ENCODE data around the gene TMCO1.
"Not testable (repeated sequence)": the region's sequence is repeated elsewhere in the genome, so short reads cannot be mapped to it uniquely, and the experiment has no call there.

The TMCO1 gene

DNA sequence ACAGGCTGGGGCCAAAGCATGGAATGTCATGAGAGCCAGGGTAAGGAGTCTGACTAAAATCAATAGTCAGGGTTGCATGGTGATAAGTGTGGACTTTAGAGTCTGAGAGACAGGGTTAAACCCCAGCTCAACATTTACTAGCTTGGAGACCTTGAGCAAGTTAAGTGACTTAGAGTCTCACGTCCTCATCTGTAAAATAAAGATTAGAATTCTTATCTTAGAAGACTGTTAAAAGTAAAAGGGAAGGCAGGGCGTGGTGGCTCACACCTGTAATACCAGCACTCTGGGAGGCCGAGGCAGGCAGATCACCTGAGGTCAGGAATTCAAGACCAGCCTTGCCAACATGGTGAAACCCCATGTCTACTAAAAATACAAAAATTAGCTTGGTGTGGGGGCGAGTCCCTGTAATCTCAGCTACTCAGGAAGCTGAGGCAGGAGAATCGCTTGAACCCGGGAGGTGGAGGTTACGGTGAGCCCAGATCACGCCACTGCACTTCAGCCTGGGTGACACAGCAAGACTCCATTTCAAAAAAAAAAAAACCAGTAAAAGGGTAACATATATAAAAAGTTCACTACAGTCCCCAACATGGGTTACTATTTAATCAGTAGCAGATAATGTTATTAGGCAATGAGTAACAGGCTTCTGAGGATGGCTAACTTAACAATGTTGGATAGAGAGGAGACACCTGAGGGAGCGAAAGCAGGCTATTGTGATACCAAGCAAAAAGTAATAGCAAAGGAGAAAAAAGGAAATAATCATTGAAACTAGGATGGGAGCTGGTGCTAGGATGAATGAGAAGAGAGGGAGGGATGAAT, 20.8 kb downstream of the TMCO1 start:
- no peak for DNase-seq (ENCODE audit: extremely low read depth in 1 of 2, low read depth in 1 of 2)

GRCh38 chr1:165744913-165745312, 23.8 kb downstream of the TMCO1 start:
- not testable (repeated sequence) for DNase-seq (ENCODE audit: extremely low read depth in 1 of 2, low read depth in 1 of 2)

- no peak for DNase-seq (ENCODE audit: extremely low read depth in 1 of 2, low read depth in 1 of 2)
Measured at GRCh38 chr1:165742194-165742593, 26.5 kb downstream of the TMCO1 start.

DNA sequence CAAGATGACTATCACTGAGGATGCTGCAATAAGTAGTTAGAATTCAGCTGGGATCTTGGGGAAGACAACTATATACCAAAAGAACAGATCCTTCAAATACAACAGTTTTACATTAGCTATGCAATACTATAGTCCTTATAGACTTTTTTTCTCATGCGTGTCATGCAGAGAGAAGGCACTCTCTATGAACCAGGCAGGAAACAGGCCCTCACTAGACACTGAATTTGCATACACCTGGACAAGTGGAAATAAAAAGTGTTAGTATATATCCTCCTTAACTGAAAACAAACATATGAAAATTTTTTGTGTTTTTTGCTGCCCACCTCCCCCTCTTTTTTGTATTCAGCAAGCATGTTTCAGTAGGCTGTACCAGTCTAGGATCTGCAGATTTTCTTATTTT, 29.9 kb downstream of the TMCO1 start:
- DNase-seq (ENCODE audit: extremely low read depth in 1 of 2, low read depth in 1 of 2), result no peak

DNA sequence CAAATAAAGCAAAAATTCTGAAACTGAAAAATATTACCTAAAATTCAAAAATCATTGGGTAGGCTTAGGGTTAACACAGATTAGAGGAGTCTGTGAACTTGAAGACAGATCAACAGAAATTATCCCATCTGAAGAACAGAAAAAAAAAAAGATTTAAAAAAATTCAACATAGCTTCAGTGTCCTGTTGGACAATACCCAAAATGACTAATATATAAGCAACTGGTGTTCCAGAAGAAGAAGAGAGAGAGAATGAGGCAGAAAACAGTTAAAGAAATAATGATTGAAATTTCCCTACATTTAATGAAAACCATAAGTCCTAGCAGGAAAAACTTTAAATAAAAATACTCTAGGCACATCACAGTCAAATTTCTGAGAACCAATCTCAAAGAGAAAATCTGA, 31.5 kb downstream of the TMCO1 start:
- no peak for DNase-seq (ENCODE audit: extremely low read depth in 1 of 2, low read depth in 1 of 2)

- DNase-seq (ENCODE audit: extremely low read depth in 1 of 2, low read depth in 1 of 2), result no peak
Measured at GRCh38 chr1:165734906-165735305, 33.8 kb downstream of the TMCO1 start.

GRCh38 chr1:165726841-165727240, 41.8 kb downstream of the TMCO1 start:
- DNase-seq (ENCODE audit: extremely low read depth in 1 of 2, low read depth in 1 of 2), result no peak

DNA sequence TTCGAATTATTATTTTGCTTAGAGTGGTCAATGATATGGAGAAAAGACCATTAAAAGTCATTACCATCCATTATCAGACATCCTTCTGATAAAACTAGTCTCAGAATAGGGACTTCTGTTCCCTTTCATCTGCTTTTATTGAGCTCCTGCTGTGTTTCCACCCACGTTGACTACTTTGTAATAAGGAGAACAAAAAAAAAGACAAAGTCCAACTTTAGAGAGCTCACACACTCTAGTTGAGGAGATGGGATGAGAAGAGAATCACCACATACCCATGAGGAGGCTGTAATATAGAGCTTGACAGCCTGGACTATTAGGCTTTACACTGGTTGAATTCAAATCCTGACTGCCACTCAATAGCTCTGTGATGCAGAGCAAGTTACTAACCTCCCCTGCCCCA, 42.5 kb downstream of the TMCO1 start:
- DNase-seq (ENCODE audit: extremely low read depth in 1 of 2, low read depth in 1 of 2), result no peak

GRCh38 chr1:165717918-165718515, 50.7 kb downstream of the TMCO1 start:
- no peak for DNase-seq (ENCODE audit: extremely low read depth in 1 of 2, low read depth in 1 of 2)

GRCh38 chr1:165716265-165717051, 52.2 kb downstream of the TMCO1 start:
- not testable (repeated sequence) for DNase-seq (ENCODE audit: extremely low read depth in 1 of 2, low read depth in 1 of 2)

DNA sequence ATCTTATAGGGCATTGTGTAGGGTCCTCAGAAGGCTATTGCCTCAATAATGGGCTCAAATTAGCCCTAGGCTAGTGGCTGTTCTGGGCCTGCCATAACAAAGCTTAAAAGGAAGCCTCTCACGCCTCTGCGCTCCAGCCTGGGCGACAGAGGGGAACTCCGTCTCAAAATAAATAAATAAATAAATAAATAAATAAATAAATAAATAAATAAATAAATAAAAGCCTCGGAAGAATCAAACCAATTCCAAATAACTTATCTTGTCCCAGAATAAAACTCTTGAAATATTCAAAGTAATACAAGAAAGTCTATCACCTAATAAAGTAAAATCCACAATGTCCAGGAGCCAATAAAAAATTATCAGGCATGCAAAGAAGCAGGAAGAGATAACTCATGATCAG, 55.9 kb downstream of the TMCO1 start:
- no peak for DNase-seq (ENCODE audit: extremely low read depth in 1 of 2, low read depth in 1 of 2)

DNA sequence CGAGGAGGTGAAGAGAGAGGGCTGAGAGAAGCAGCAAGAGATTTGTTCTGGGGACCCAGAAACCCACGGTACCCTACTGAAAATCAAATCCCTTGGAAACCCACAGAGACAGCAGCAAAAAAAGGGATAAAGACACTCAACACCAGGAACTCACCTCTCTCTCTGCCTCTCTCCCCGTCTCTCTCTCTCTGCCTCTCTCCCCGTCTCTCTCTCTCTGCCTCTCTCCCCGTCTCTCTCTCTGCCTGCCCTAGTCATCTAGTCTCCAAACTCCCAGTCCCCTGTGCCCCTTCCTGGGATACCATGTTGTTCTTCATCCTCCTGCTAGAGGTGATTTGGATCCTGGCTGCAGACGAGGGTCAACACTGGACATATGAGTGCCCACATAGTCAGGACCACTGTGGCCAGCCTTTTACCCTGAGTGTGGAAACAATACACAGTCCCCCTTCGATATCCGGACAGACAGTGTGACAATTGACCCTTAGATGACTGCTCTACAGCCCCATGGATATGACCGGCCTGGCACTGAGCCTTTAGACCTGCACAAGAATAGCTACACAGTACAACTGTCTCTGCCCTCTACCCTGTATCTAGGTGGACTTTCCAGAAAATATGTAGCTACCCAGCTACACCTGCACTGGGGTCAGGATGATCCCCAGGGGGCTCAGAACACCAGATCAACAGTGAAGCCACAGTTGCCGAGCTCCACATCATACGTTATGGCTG, 60.5 kb downstream of the TMCO1 start:
- no peak for DNase-seq (ENCODE audit: extremely low read depth in 1 of 2, low read depth in 1 of 2)

DNA sequence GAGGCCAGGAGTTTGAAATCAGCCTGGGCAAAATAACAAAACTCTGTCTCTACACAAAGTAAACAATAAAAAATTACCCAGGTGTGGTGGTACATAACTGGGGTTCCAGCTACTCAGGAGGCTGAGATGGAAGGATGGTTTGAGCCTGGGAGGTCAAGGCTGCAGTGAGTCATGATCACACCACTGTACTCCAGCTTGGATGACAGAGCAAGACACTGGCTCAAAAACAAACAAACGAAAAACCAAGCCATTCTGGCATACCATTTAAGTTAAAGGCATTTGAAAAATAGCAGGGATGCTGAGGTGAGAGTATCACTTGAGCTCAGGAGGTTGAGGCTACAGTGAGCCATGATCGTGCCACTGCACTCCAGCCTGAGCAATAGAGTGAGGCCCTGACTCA, 65.0 kb downstream of the TMCO1 start:
- DNase-seq (ENCODE audit: extremely low read depth in 1 of 2, low read depth in 1 of 2), result no peak

DNA sequence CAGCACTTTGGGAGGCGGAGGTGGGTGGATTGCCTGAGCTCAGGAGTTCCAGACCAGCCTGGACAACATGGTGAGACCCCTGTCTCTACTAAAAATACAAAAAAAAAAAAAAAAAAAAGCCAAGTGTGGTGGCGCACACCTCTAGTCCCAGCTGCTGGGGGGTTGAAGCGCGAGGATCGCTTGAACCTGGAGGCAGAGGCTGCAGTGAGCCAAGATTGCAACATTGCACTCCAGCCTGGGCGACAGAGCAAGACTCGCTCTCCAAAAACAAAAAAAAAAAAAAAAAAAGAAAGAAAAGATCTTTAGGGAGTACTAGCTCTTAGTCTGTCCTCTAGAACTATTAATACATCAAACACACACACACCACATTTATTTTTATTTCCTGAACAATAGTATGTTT, 66.7 kb downstream of the TMCO1 start:
- DNase-seq (ENCODE audit: extremely low read depth in 1 of 2, low read depth in 1 of 2), result not testable (repeated sequence)

- no peak for DNase-seq (ENCODE audit: extremely low read depth in 1 of 2, low read depth in 1 of 2)
Measured at GRCh38 chr1:165699577-165699976, 69.1 kb downstream of the TMCO1 start.

GRCh38 chr1:165698761-165699052, 70.0 kb downstream of the TMCO1 start:
- no peak for DNase-seq (ENCODE audit: extremely low read depth in 1 of 2, low read depth in 1 of 2)

DNA sequence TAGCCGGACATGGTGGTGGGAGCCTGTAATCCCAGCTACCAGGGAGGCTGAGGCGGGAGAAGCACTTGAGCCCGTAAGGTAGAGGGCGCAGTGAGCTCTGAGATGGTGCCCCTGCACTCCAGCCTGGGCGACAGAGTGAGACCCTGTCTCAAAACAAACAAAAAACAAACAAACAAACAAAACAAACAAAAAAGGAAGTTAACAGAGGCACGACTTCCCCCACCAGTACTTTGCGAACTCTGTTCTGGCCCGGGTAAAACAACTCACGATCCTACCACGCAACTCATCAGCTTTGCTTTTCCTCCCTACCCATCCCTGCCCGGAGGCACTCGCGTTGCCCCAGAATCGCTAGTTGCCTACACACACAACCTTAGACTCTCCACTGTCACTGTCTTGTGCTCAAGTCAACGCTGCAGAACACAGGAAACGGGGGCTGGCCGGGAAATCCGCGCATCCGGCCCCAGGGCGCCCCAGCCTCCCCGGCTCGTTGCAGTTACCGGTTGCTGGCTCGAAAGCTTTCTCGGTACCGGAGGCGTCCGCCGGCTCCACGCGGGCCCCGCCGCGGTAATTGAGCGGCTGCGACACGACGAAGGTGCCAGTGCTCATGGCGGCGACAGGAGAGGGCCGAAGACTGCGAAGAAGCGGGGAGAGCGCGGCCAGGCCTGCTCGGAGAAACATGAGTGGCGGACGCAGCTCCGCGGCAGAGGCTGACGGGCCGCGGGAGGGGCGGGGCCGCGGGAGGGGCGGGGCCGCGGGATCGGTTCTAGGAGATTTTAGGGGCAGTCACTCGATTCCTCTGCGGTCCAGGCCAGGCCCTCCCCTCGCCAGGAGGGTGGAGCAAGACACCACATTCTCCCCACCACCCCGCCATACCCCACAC, 70.5 kb downstream of the TMCO1 start, which contains the start of gene ALDH9A1:
Gene ALDH9A1, minus strand, starts transcription at position 682 of the 880 bp plus-strand sequence. Its CDS starts 4 bp downstream, at position 678.
- DNase-seq (ENCODE audit: extremely low read depth in 1 of 2, low read depth in 1 of 2), result peak; percentile 79 to 86

DNA sequence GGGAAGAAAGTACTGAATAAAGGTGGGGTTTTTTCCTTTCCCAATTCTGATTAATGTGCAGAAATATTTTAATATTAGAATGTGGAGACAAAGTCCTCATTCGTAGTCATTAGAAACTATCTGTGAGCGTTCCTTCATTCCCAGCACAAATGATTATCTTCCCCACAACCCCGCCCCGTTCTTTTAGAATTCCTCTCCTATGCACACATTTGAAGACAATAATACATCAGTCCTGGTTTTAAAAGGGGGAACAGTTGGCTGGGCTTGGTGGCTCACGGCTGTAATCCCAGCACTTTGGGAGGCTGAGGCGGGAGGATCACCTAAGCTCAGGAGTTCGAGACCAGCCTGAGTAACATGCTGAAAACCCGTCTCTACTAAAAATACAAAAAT, 71.2 kb downstream of the TMCO1 start:
- no peak for DNase-seq (ENCODE audit: extremely low read depth in 1 of 2, low read depth in 1 of 2)

- DNase-seq (ENCODE audit: extremely low read depth in 1 of 2, low read depth in 1 of 2), result no peak
Measured at GRCh38 chr1:165696625-165697100, 72.0 kb downstream of the TMCO1 start.

GRCh38 chr1:165695031-165695430, 73.6 kb downstream of the TMCO1 start:
- DNase-seq (ENCODE audit: extremely low read depth in 1 of 2, low read depth in 1 of 2), result no peak

All from stimulated activated CD8-positive, alpha-beta memory T cell treated with anti-CD3 and anti-CD28 coated beads, Interleukin-7, amount 100 ng/mL, for 48 hours (primary cell).